DOHH2 (cell line): ENCODE results near the gene CNTNAP2.

ENCODE experiments used
- H3F3A ChIP-seq: fragments of 200-600 bp; sonication (generic), shearing (Covaris generic); 2 replicates; pipeline ENCODE4 v1.6.0; 2016; ENCODE audit warnings: antibody characterized with exemption, mild to moderate bottlenecking; ENCODE audit not compliant: control insufficient read depth, insufficient read depth
- H3K27ac ChIP-seq: fragments of 200-600 bp; sonication (generic); 2 replicates; pipeline ENCODE4 v1.5.1; 2014; ENCODE audit warnings: low read depth, mild to moderate bottlenecking, low read length, moderate library complexity
- H3K27me3 ChIP-seq: fragments of 200-600 bp; sonication (generic); 2 replicates; pipeline ENCODE4 v1.6.1; 2014; ENCODE audit warnings: mild to moderate bottlenecking, low read length, mixed read lengths; ENCODE audit not compliant: control insufficient read depth
- H3K36me3 ChIP-seq: fragments of 200-600 bp; sonication (generic); 2 replicates; pipeline ENCODE4 v1.6.1; 2014; ENCODE audit warnings: mild to moderate bottlenecking, low read length, moderate library complexity, mixed read lengths; ENCODE audit not compliant: control insufficient read depth
- H3K4me1 ChIP-seq: fragments of 200-600 bp; sonication (generic); 2 replicates; pipeline ENCODE4 v1.6.1; 2014; ENCODE audit warnings: mild to moderate bottlenecking, low read length, mixed read lengths; ENCODE audit not compliant: control insufficient read depth
- H3K4me2 ChIP-seq: fragments of 200-600 bp; sonication (generic); 2 replicates; pipeline ENCODE4 v1.6.0; 2014; ENCODE audit warnings: mild to moderate bottlenecking, low read length, moderate library complexity
- H3K4me3 ChIP-seq: fragments of 200-600 bp; sonication (generic); 2 replicates; pipeline ENCODE4 v1.5.1; 2014; ENCODE audit warnings: mild to moderate bottlenecking, low read length, mixed read lengths
- H3K79me2 ChIP-seq: fragments of 200-600 bp; sonication (generic); 2 replicates; pipeline ENCODE4 v1.6.1; 2014; ENCODE audit warnings: mild to moderate bottlenecking, low read length, mixed read lengths; ENCODE audit not compliant: control insufficient read depth
- H3K9me2 ChIP-seq: fragments of 200-600 bp; sonication (generic); replicated peaks from 2 replicates; pipeline ENCODE4 v1.6.1; 2014; ENCODE audit warnings: mild to moderate bottlenecking, low read length, mixed read lengths; ENCODE audit not compliant: control insufficient read depth
- H3K9me3 ChIP-seq: fragments of 200-600 bp; sonication (generic); 2 replicates; pipeline ENCODE4 v1.6.1; 2014; ENCODE audit warnings: antibody characterized with exemption, low read length, mixed read lengths; ENCODE audit not compliant: control insufficient read depth, insufficient read depth
- H4K20me1 ChIP-seq: fragments of 200-600 bp; sonication (generic); 2 replicates; pipeline ENCODE4 v1.6.0; 2014; ENCODE audit warnings: low read depth, mild to moderate bottlenecking, antibody characterized with exemption, low read length, moderate library complexity; ENCODE audit not compliant: control insufficient read depth, insufficient read depth
- CTCF ChIP-seq: fragments of 200-600 bp; sonication (generic); IDR thresholded peaks from one replicate; pipeline ENCODE4 v1.5.1; 2014; ENCODE audit warnings: antibody characterized with exemption, mild to moderate bottlenecking, low read depth, low read length; ENCODE audit not compliant: poor library complexity, severe bottlenecking
- EZH2phosphoT487 ChIP-seq: fragments of 200-600 bp; sonication (generic); IDR thresholded peaks from 2 replicates; pipeline ENCODE4 v1.6.1; 2017; ENCODE audit warnings: borderline replicate concordance, mild to moderate bottlenecking, antibody characterized with exemption, low read length, moderate library complexity, mixed read lengths

CNTNAP2 gene

GRCh38 chr7:146397141-146397540 lies 280.5 kb downstream of the CNTNAP2 start:
- no peaks in the 10 kb centered on the region for H3K36me3 ChIP-seq
- no peaks in the 10 kb centered on the region for H3K27me3 ChIP-seq
- H3K4me2 ChIP-seq, result no peak overlapping the region
- H3F3A ChIP-seq, result no peaks in the 10 kb centered on the region
- no peak overlapping the region for H3K27ac ChIP-seq
- no peaks in the 10 kb centered on the region for H3K4me1 ChIP-seq
- H3K4me3 ChIP-seq, result no peak overlapping the region
- TF ChIP-seq CTCF (no peak), EZH2phosphoT487 (no peak)
- H3K9me2 ChIP-seq, result no peaks in the 10 kb centered on the region
- no peaks in the 10 kb centered on the region for H3K79me2 ChIP-seq
- no peaks in the 10 kb centered on the region for H3K9me3 ChIP-seq
- no peaks in the 10 kb centered on the region for H4K20me1 ChIP-seq

GRCh38 chr7:146401939-146402338 lies 285.3 kb downstream of the CNTNAP2 start:
- Histone ChIP-seq H3K9me3 (no peaks in the 10 kb centered on the region), H3K9me2 (no peaks in the 10 kb centered on the region), H3F3A (no peaks in the 10 kb centered on the region), H3K36me3 (no peaks in the 10 kb centered on the region), H3K79me2 (no peaks in the 10 kb centered on the region), H3K27me3 (no peaks in the 10 kb centered on the region), H3K27ac (no peak overlapping the region), H4K20me1 (no peaks in the 10 kb centered on the region), H3K4me3 (no peak overlapping the region), H3K4me1 (no peaks in the 10 kb centered on the region), H3K4me2 (no peak overlapping the region)
- TF ChIP-seq CTCF (no peak), EZH2phosphoT487 (no peak)

DNA sequence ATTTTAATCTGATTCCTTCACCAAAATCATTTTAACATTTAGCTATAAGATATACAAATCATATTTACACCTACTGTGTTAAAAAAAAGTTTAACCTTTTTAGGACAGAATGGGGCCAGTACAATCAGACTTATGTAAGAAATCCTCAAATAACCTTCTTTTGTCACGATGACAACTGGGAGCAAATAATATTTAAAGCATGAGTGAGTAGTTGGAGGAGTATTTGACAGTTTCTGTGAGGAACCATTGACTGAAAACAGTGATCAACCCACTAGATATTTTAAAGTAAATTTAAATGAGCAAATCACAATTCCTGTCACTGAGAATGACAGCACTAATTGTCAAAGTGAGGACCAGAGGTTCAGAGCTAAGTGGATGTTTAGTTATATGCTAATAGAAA lies 289.1 kb downstream of the CNTNAP2 start:
- no peaks in the 10 kb centered on the region for H3K9me2 ChIP-seq
- no peaks in the 10 kb centered on the region for H3K27me3 ChIP-seq
- H3K4me3 ChIP-seq, result no peak overlapping the region
- no peaks in the 10 kb centered on the region for H3K4me1 ChIP-seq
- no peaks in the 10 kb centered on the region for H3K36me3 ChIP-seq
- no peak for TF ChIP-seq CTCF
- TF ChIP-seq EZH2phosphoT487, result no peak
- H3K79me2 ChIP-seq, result no peaks in the 10 kb centered on the region
- H3K4me2 ChIP-seq, result no peak overlapping the region
- H3K27ac ChIP-seq, result no peak overlapping the region
- H4K20me1 ChIP-seq, result no peaks in the 10 kb centered on the region
- no peaks in the 10 kb centered on the region for H3K9me3 ChIP-seq
- H3F3A ChIP-seq, result no peaks in the 10 kb centered on the region

DNA sequence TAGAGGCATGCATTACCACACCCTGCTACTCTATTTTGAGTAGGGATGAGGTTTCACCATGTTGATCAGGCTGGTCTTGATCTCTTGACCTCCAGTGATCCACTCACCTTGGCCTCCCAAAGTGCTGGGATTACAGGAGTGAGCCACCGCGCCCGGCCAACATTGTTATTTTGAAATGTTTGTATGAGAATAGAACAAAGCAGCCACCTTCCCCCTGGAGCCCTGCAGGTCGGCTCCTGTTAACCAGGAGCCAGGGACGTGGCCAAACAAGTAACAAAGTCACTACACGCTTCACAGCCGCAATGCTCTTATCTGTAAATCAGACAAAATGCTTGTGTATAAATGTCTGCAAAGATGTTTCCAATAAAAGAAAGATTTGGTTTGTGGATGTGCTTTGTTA lies 295.4 kb downstream of the CNTNAP2 start:
- no peaks in the 10 kb centered on the region for H3K9me2 ChIP-seq
- TF ChIP-seq CTCF, result no peak
- TF ChIP-seq EZH2phosphoT487, result no peak
- H3K27me3 ChIP-seq, result no peaks in the 10 kb centered on the region
- no peaks in the 10 kb centered on the region for H3K36me3 ChIP-seq
- H3K9me3 ChIP-seq, result no peaks in the 10 kb centered on the region
- H3K79me2 ChIP-seq, result no peaks in the 10 kb centered on the region
- H4K20me1 ChIP-seq, result no peaks in the 10 kb centered on the region
- H3F3A ChIP-seq, result no peaks in the 10 kb centered on the region
- no peak overlapping the region for H3K4me3 ChIP-seq
- H3K4me2 ChIP-seq, result no peak overlapping the region
- no peak overlapping the region for H3K27ac ChIP-seq
- H3K4me1 ChIP-seq, result no peaks in the 10 kb centered on the region
